Spinal cord (tissue), 10 donors: ENCODE data around the gene IL10RA. TPM values are rescaled to one million over a fixed set of nuclear protein-coding genes. Genes with fewer than 3 reads are reported as not detected.

ENCODE experiments used
- DNase-seq, 6 donors: peaks; one replicate each; pipeline versions ENCODE4 v3.0.0 to v3.0.0-alpha.2; 2013 to 2015; ENCODE audit warnings: low spot score in 6 of 6, low read depth in 4 of 6
- H3K27ac ChIP-seq: one replicate; pipeline ENCODE4 v1.5.1; 2013; ENCODE audit warnings: low read depth, low read length, control low read depth
- H3K27me3 ChIP-seq: one replicate; pipeline ENCODE4 v1.6.1; 2013; ENCODE audit warnings: low read length; ENCODE audit not compliant: control insufficient read depth, insufficient read depth
- H3K36me3 ChIP-seq: one replicate; pipeline ENCODE4 v1.6.1; 2013; ENCODE audit warnings: low read length; ENCODE audit not compliant: control insufficient read depth, insufficient read depth
- H3K4me1 ChIP-seq: one replicate; pipeline ENCODE4 v1.6.1; 2013; ENCODE audit warnings: low read length; ENCODE audit not compliant: control insufficient read depth, insufficient read depth
- H3K4me3 ChIP-seq: one replicate; pipeline ENCODE4 v1.5.1; 2013; ENCODE audit warnings: low read depth, low read length, control low read depth
- H3K9me3 ChIP-seq: one replicate; pipeline ENCODE4 v1.6.1; 2013; ENCODE audit warnings: low read length; ENCODE audit not compliant: control insufficient read depth, insufficient read depth
- WGBS: methylation state at CpG from one replicate; pipeline ENCODE4 v1.1.5; 2013; ENCODE audit warnings: missing lambda C conversion rate; ENCODE audit not compliant: insufficient coverage; 5-methylcytosine and 5-hydroxymethylcytosine counted together
- polyA plus RNA-seq, 2 donors: library from polyadenylated mRNA; unstranded; fragments of 120-200 nt; gene quantifications; one replicate each; pipeline ENCODE4 v1.2.1, GENCODE V29; 2013; ENCODE audit not compliant: insufficient read length in 2 of 2
- total RNA-seq, 2 donors: library from RNA; depleted of rRNA in 1 of 2; stranded (reverse); fragments of 120-200 nt in 1 of 2; fragments of >200 nt in 1 of 2; gene quantifications; one replicate each; pipeline versions ENCODE4 v1.2.3 to v1.2.4, GENCODE V29; 2013 to 2014
- donor health status: healthy.

Gene IL10RA
- total and polyA plus RNA-seq, 4 donors, result 2.9 to 7.2 (median 5.2) TPM

DNA sequence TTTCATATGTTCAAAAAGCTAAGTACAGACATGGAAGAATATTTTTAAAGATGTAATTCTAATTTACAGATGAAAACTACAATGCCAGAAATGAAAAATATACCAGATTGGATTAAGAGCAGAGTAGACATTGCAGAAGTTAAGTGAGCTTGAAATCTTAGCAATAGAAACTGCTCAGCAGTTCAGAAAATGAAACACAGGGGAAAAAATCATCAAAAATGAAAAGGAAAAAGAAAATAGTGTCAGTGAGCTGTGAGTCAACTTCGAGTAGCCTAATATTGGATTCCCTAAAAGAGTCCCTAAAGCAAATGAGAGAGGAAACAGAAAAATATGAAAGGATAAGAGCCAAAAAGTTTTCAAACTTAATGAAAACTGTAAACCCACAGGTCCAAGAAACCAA, 25.8 kb upstream of the IL10RA start:
- Histone ChIP-seq H3K36me3 (no peaks in the 10 kb centered on the region), H3K27ac (no peak overlapping the region), H3K27me3 (no peaks in the 10 kb centered on the region), H3K4me3 (no peak overlapping the region), H3K4me1 (no peaks in the 10 kb centered on the region), H3K9me3 (peaks cover 2% of the 10 kb centered on the region)
- DNase-seq, result no peak
- no CpG with 5 or more reads among the region's 1 CpG for WGBS

DNA sequence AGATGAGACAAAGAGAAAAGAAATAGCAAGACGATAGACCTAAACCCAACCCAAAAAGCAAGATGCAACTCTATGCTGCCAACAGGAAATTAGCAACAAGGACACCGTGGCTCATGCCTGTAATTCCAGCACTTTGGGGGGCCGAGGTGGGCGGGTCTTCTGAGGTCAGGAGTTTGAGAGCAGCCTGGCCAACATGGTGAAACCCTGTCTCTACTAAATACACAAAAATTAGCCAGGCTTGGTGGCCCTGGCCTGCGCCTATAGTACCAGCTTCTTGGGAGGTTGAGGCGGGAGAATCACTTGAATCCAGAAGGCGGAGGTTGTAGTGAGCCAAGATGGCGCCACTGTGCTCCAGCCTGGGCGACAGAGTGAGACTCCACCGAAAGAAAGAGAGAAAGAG, 24.3 kb upstream of the IL10RA start:
- Histone ChIP-seq H3K27ac (no peak overlapping the region), H3K36me3 (no peaks in the 10 kb centered on the region), H3K4me1 (no peaks in the 10 kb centered on the region), H3K9me3 (peaks cover 2% of the 10 kb centered on the region), H3K4me3 (no peak overlapping the region), H3K27me3 (no peaks in the 10 kb centered on the region)
- 89% methylated on average over 8 of the region's 10 CpGs for WGBS
- DNase-seq, result no peak

DNA sequence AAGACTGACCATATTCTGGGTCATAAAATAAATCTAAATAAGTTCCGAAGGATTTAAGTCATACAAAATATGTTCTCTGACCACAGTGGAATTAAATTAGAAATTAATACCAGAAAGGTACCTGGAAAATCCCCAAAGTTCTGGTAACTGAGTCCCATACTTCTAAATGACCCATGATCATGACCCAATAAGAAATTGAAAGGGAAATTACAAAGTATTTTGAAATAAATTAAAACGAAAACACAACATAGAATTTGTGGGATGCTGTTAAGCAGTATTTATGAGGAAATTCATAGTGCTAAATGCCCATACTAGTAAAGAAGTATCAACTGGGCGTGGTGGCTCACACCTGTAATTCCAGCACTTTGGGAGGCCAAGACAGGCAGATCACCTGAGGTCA, 23.4 kb upstream of the IL10RA start:
- no peak overlapping the region for H3K27ac ChIP-seq
- H3K27me3 ChIP-seq, result no peaks in the 10 kb centered on the region

DNA sequence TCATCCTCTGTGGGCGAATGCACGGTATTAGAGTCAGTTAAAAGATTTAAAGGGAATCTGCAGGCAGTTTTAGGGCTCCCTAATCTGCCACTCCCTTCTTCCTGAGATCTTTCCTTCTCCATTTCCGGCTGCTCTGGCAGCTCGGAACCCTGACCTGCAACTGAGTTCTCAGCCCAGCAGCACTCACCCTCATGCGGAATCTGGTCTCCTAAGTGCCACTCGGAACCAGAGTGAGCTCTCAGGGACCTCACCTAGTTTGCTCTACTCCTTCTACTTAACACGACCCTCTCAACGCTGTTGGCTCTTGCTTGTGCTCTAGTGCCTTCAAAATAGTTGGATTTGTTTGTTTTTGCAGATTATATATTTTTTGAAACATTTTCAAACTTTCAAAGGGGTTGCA, 19.3 kb upstream of the IL10RA start:
- no peak overlapping the region for H3K4me3 ChIP-seq
- DNase-seq, result no peak
- no peaks in the 10 kb centered on the region for H3K4me1 ChIP-seq
- H3K36me3 ChIP-seq, result no peaks in the 10 kb centered on the region
- no peaks in the 10 kb centered on the region for H3K27me3 ChIP-seq
- H3K9me3 ChIP-seq, result no peaks in the 10 kb centered on the region
- 89% methylated on average over 4 of the region's 8 CpGs for WGBS
- no peak overlapping the region for H3K27ac ChIP-seq

More for the DNA sequence above, 23.4 kb upstream of the IL10RA start:
- Histone ChIP-seq H3K4me3 (no peak overlapping the region), H3K9me3 (no peaks in the 10 kb centered on the region), H3K4me1 (no peaks in the 10 kb centered on the region), H3K36me3 (no peaks in the 10 kb centered on the region)
- no peak for DNase-seq
- WGBS, result 100% methylated on average over 1 of the region's 3 CpGs

DNA sequence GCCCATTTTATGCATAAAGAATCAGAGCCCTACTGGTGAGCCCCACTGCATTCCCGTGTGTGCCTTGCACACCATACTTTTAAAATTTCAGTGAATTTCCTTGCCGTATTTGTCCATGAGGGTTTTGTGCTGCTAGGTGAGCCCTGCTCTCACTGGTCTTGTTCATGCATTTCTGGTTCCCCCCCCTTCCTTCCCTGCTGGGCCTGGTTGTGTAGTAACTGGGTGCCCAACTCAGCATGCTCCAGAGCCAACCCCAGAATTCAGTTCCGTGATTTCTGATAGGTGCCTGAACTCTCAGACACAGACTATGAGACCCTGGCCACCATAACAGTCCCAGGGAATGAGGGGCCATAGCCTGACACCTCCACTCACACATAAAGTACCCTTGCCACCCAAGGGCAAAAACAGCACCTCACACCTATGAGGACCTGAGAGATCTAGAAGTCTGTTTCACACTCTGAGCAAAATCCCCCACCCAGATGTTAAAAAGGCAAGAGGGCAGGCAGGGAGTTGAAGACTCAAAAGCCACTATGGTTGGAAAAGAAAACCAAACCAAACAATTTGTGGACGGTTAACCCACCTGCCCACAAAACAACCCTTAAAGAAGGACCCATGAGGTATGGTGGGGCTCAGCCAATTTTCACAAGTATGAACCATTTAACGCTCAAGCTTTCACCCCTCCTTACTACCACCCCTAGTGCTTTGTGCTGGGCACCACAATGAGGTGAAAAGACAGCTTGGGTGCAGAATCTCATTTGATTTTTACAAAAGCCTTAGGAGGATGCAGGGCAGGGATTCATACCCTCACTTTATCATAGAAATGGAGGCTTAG, 16.8 kb upstream of the IL10RA start:
- Histone ChIP-seq H3K36me3 (no peaks in the 10 kb centered on the region), H3K27ac (no peak overlapping the region), H3K4me3 (no peak overlapping the region), H3K9me3 (no peaks in the 10 kb centered on the region), H3K4me1 (peaks cover 9% of the 10 kb centered on the region), H3K27me3 (no peaks in the 10 kb centered on the region)
- 100% methylated on average over 2 of the region's 5 CpGs for WGBS
- no peak for DNase-seq

DNA sequence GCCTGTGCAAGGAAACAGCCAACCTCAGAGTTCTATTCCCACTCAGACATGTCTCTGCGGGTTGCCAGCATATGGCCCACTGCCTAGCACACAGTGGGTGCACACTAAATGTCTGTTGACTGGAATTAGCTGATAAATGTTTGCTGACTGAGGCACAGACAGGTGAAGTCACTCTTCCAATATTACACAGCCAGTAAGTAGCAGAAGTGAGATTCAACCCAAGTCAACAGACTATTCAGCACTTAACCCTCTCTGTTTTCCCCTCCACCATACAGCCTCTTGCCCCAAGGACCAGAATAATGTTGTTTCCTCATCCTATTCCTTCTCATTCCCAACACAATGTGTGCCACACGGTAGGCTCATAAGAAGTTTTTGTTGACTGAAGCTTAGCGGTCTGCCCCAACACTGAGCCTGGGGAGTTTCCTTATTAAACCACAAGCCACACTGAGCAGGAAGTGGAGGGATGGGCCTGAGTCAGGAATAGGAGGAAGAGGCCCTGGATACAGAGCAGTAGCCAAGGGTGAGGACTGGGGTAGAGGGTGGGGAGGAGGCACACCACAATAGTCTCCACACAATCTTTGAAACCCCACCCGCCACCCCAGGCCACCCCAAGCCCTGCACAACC, 15.7 kb upstream of the IL10RA start:
- Histone ChIP-seq H3K4me3 (no peak overlapping the region), H3K27me3 (no peaks in the 10 kb centered on the region), H3K36me3 (no peaks in the 10 kb centered on the region), H3K9me3 (no peaks in the 10 kb centered on the region), H3K4me1 (peaks cover 9% of the 10 kb centered on the region), H3K27ac (no peak overlapping the region)
- DNase-seq, result no peak
- WGBS, result 100% methylated on average over 2 of the region's 4 CpGs

DNA sequence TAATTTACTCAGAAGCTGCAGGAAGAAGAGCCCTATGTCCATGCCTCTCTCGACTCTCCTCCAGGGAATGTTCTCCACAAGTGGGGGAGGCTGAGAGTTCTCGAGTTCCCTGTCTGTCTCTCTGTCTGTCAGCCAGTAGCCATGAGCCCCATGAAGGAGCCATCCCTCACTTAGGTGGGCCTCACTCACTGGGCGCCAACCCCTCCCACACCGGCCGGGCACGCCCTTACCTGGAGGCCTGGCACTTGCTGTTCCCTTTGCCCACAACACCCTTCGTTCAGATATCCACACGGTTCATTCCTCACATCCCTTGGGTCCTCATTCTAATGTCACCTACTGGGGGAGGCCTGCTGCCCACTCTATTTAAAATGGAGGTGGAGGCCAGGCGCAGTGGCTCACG, 14.2 kb upstream of the IL10RA start:
- no peak for DNase-seq
- H3K27me3 ChIP-seq, result no peaks in the 10 kb centered on the region
- no peaks in the 10 kb centered on the region for H3K9me3 ChIP-seq
- peaks cover 10% of the 10 kb centered on the region for H3K4me1 ChIP-seq
- no peak overlapping the region for H3K4me3 ChIP-seq
- 95% methylated on average over 8 of the region's 10 CpGs for WGBS
- no peak overlapping the region for H3K27ac ChIP-seq
- H3K36me3 ChIP-seq, result no peaks in the 10 kb centered on the region

DNA sequence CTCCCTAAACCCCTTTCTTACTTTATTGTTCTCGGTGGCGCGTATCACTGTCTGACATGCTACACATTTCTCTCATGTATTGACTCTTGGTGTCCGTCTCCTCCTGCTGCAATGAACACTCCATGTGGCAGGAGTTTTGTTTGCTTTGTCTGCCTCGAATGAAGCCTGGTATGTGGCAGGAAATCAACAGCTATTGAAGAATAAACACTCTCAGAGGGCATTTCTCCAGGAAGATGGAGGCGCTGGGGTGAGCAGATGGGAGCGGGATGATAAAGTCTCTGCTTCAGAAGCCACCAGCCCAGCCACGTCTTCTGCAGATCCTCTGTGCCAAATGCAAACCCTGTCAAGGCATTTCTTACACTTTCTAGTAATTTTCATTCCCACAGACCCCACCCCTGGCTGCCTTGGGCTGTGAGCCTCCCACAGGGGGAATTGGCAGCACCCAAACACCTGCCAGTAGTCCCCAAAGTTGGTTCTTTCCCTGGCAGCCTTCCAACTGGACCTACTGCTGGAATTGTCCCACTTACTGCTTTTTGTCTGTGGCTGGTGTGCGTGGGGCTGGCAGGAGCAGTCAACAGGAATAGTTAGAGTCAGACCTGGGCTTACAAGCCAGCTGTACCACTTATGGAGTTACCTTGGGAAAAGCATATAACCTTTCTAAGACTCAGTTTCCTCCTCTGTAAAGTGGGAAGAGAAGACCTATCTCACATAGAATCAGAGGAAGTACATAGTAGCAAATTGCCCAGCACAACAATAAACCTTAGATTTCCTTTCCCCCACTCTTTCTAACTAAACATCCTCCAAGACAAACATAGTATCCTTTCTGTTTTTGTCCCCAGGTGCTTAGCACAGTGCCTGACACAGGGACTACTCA, 13.3 kb upstream of the IL10RA start:
- Histone ChIP-seq H3K36me3 (no peaks in the 10 kb centered on the region), H3K4me3 (no peak overlapping the region), H3K27ac (no peak overlapping the region), H3K27me3 (no peaks in the 10 kb centered on the region), H3K4me1 (peaks cover 12% of the 10 kb centered on the region), H3K9me3 (no peaks in the 10 kb centered on the region)
- DNase-seq, result peak in 3 of 6 donors; percentile 17 to 96 (median 64)
- WGBS, result 17% methylated on average over 6 of the region's 9 CpGs

DNA sequence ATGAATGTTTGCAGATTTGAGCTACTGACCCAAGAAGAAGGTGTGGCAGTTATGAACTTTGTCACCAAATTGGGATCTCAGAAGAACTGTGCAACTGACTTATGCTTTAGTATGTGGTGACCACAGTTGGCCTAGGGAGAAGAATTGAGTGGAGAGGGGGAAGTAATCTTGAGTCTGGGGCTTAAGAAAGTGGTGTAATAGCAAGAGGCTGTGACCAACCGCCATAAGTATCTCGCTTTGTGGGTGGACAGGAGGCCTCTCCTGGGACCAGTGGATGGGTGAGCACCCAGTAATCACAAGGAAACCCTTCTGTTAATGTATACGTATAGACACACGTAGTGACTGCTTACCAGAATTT, 12.7 kb upstream of the IL10RA start:
- no peak for DNase-seq
- no peak overlapping the region for H3K27ac ChIP-seq
- H3K27me3 ChIP-seq, result no peaks in the 10 kb centered on the region
- 94% methylated on average over 2 of the region's 4 CpGs for WGBS
- H3K9me3 ChIP-seq, result no peaks in the 10 kb centered on the region
- no peaks in the 10 kb centered on the region for H3K36me3 ChIP-seq
- H3K4me1 ChIP-seq, result peaks cover 12% of the 10 kb centered on the region
- no peak overlapping the region for H3K4me3 ChIP-seq
